Thoracic aorta (tissue), 2 donors: ENCODE measurements around the gene SMPDL3B. TPM values are rescaled to one million over a fixed set of nuclear protein-coding genes. Genes with fewer than 3 reads are reported as not detected.

Source experiments
- ATAC-seq: fragments of 150-250 bp; one replicate; pipeline ENCODE4 v1.8.0; 2017; ENCODE audit warnings: low read depth; ENCODE audit not compliant: insufficient number of reproducible peaks, low FRiP score
- DNase-seq: peaks from one replicate; pipeline ENCODE4 v3.0.0-alpha.2; 2020; ENCODE audit warnings: low spot score
- H3K27ac ChIP-seq, 2 donors: fragments of 200-600 bp; sonication (generic); 1 replicate in 1 of 2; 2 replicates in 1 of 2; pipeline ENCODE4 v1.5.1; 2016; ENCODE audit warnings: mild to moderate bottlenecking in 2 of 2, moderate library complexity in 2 of 2
- H3K27me3 ChIP-seq: fragments of 200-600 bp; sonication (generic); replicated peaks from 2 replicates; pipeline ENCODE4 v1.6.0; 2016; ENCODE audit warnings: mild to moderate bottlenecking; ENCODE audit not compliant: insufficient read depth
- H3K36me3 ChIP-seq: fragments of 200-600 bp; sonication (generic); one replicate; pipeline ENCODE4 v1.5.1; 2016
- H3K4me1 ChIP-seq, 2 donors: fragments of 200-600 bp; sonication (generic); 1 replicate in 1 of 2; 2 replicates in 1 of 2; pipeline versions ENCODE4 v1.5.1 to v1.6.0; 2016; ENCODE audit warnings: low read depth in 2 of 2, mild to moderate bottlenecking in 1 of 2; ENCODE audit not compliant: control insufficient read depth in 1 of 2
- H3K4me3 ChIP-seq: fragments of 200-600 bp; sonication (generic); 2 replicates; pipeline ENCODE4 v1.5.1; 2016; ENCODE audit warnings: mild to moderate bottlenecking
- H3K9me3 ChIP-seq: fragments of 200-600 bp; sonication (generic); 2 replicates; pipeline ENCODE4 v1.5.1; 2016
- total RNA-seq, 2 donors: library from RNA; depleted of rRNA; stranded (reverse); fragments of >200 nt; gene quantifications; one replicate each; pipeline versions ENCODE4 v1.1.0 to v1.2.3, GENCODE V29; 2016
- TF ChIP-seq, protein P1 (sequence below): fragments of 200-600 bp; sonication (generic); IDR thresholded peaks from one replicate; pipeline ENCODE4 v1.5.1; 2019; ENCODE audit warnings: antibody characterized with exemption

The SMPDL3B gene
- total RNA-seq, 2 donors from 2014 or later, result not detected

DNA sequence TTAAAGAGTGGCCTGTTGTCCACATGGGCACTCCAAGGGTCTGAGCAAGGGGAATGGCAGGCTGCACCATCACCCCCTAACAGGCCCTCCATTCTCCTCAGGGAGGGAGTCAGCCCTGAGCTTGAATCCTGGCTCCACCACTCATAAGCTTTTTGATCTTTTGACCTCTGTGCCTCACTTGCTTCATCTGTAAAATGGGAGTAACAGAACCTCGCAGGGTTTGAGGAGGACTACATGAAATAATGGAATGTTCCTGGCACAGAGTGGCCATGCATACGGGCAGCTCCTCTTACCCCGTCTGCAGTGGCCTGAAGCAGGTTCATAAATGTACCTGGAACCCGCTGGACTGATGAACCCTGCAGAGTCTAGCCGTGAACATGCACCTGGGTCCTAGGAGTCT lies 22.9 kb downstream of the SMPDL3B start:
- Histone ChIP-seq H3K4me3 (no peak overlapping the region), H3K36me3 (no peaks in the 10 kb centered on the region), H3K27me3 (no peaks in the 10 kb centered on the region), H3K27ac (no peak overlapping the region), H3K4me1 (peaks cover 0 to 28% of the 10 kb centered on the region in 2 donors), H3K9me3 (no peaks in the 10 kb centered on the region)
- ATAC-seq (no peak), DNase-seq (no peak)
- TF ChIP-seq, protein P1, sequence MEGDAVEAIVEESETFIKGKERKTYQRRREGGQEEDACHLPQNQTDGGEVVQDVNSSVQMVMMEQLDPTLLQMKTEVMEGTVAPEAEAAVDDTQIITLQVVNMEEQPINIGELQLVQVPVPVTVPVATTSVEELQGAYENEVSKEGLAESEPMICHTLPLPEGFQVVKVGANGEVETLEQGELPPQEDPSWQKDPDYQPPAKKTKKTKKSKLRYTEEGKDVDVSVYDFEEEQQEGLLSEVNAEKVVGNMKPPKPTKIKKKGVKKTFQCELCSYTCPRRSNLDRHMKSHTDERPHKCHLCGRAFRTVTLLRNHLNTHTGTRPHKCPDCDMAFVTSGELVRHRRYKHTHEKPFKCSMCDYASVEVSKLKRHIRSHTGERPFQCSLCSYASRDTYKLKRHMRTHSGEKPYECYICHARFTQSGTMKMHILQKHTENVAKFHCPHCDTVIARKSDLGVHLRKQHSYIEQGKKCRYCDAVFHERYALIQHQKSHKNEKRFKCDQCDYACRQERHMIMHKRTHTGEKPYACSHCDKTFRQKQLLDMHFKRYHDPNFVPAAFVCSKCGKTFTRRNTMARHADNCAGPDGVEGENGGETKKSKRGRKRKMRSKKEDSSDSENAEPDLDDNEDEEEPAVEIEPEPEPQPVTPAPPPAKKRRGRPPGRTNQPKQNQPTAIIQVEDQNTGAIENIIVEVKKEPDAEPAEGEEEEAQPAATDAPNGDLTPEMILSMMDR, result no peak

DNA sequence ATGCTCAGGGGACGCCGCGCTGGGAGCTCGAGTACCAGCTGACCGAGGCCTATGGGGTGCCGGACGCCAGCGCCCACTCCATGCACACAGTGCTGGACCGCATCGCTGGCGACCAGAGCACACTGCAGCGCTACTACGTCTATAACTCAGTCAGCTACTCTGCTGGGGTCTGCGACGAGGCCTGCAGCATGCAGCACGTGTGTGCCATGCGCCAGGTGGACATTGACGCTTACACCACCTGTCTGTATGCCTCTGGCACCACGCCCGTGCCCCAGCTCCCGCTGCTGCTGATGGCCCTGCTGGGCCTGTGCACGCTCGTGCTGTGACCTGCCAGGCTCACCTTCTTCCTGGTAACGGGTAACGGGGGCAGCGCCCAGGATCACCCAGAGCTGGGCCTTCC lies 23.7 kb downstream of the SMPDL3B start:
- no peaks in the 10 kb centered on the region for H3K27me3 ChIP-seq
- H3K9me3 ChIP-seq, result no peaks in the 10 kb centered on the region
- TF ChIP-seq, protein P1, result no peak
- H3K4me1 ChIP-seq, result peaks cover 0 to 28% of the 10 kb centered on the region in 2 donors
- no peak overlapping the region for H3K4me3 ChIP-seq
- H3K36me3 ChIP-seq, result no peaks in the 10 kb centered on the region
- ATAC-seq (no peak), DNase-seq (no peak)
- H3K27ac ChIP-seq, result peak overlapping the region in 1 of 2 donors; percentile 93

DNA sequence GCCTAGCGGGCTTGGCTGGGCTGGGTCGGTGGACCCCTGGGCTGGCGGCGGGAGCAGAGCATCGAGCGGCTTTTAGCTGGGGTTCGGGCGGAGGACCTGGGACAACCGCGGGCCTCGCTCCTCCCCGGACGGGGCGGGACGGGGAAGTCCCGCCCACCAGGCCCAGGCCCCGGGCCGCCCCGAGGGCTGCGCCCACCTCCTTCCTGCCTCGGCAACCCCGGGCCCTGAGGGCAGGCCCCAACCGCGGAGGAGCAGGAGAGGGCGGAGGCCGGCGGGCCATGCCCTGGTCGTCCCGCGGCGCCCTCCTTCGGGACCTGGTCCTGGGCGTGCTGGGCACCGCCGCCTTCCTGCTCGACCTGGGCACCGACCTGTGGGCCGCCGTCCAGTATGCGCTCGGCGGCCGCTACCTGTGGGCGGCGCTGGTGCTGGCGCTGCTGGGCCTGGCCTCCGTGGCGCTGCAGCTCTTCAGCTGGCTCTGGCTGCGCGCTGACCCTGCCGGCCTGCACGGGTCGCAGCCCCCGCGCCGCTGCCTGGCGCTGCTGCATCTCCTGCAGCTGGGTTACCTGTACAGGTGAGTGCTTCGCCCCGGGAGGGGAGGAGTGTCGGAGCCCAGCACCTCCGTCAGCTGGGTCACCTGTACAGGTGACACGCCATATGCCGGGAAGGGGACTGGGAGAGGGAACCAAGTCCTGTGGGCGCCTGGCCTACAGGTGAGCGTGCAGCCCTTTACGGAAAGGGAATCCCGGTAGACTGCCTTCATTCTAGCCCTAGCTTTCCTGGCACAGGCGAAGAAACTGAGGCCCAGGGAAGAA lies 25.2 kb downstream of the SMPDL3B start, which contains the start of gene XKR8:
XKR8 (plus strand) TSS at position 182 of the 812 bp plus-strand sequence; CDS start at position 279, 97 bp downstream.
- ATAC-seq (peak; percentile 65), DNase-seq (no peak)
- Histone ChIP-seq H3K27me3 (no peaks in the 10 kb centered on the region), H3K36me3 (peaks cover 6% of the 10 kb centered on the region), H3K4me1 (peaks cover 0 to 28% of the 10 kb centered on the region in 2 donors), H3K4me3 (peak within 1 kb of the TSS; percentile 90), H3K9me3 (no peaks in the 10 kb centered on the region), H3K27ac (peak within 1 kb of the TSS; percentile 93 to 94)
- TF ChIP-seq, protein P1, result no peak

DNA sequence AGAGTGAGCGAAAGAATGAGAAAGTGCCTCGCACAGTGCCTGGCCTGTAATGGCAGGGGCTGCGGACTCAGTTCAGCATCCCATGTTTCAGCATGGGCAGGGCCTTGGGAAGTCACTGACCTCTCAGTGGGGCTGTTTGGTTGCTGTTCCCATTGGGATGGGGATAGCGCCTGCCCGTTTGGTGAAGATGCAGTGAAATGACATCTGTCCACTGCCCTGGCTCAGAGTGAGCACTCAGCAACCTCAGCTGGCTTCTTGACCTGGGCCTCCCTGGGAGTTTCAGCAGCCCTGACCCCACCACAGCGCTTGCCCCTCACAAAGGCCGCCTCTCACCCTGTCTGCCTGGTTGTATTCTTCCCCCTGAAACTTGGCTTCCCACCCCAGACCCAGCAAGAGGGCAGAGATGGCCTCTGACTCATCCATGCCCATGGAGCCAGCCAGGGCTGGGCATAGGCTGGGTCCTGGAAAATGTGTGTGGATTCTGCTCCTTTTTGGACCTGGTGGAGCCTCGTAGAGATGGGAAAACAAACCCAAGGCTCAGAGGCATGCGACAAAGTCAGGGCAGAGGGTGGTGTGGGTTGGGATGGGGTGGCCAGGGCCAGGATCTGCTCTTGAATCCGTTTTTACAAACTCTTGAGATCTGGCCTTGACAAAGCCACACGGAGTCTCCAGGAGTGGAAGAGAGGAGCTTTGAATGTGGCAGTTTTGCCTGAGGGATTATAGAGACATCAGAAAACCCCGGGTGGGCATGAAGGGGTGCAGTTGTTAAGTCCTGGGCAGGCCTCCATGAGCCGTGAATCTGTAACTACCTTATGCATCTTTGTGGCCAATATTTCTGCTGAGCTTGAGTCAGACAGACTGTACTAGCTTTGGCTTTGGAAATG lies 26.2 kb downstream of the SMPDL3B start:
- DNase-seq, result no peak
- H3K27ac ChIP-seq, result peak overlapping the region; percentile 93 to 94
- H3K4me3 ChIP-seq, result peak overlapping the region; percentile 90
- H3K9me3 ChIP-seq, result no peaks in the 10 kb centered on the region
- no peak for ATAC-seq
- peaks cover 13% of the 10 kb centered on the region for H3K36me3 ChIP-seq
- TF ChIP-seq, protein P1, result no peak
- H3K27me3 ChIP-seq, result no peaks in the 10 kb centered on the region
- H3K4me1 ChIP-seq, result peaks cover 0 to 28% of the 10 kb centered on the region in 2 donors
